ENCODE data around the gene OLFM4.
"Not testable (repeated sequence)": the region's sequence is repeated elsewhere in the genome, so short reads cannot be mapped to it uniquely, and the experiment has no call there.

Gene OLFM4

GRCh38 chr13:53028637-53029203 lies at the start of gene OLFM4:
OLFM4 (plus strand) TSS chr13:53028813; CDS start chr13:53028837, 24 bp downstream.
- DNase-seq (ENCODE audit: low read depth in 1 of 2, low spot score in 1 of 2), result no peak

DNA sequence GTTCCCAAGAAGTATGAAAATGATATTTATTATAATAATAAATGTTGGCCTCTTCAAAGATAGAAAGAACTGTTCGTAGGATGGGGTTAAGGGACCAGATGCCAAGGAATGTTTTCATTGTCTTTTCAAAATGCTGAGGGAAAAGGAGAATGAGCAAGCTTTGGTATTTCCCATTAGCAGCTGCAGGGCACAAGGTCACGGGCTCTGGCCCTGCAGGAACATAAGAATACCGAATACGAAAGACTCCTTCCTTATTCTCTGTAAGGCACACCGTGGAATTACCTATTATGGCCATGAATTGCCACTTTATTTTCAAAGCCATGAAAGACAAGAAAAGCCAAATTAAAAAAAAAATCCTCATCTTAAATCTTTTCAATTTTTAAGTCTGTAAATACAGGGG lies 49.6 kb upstream of the OLFM4 start:
- no peak for DNase-seq (ENCODE audit: low read depth in 1 of 2, low spot score in 1 of 2)

DNA sequence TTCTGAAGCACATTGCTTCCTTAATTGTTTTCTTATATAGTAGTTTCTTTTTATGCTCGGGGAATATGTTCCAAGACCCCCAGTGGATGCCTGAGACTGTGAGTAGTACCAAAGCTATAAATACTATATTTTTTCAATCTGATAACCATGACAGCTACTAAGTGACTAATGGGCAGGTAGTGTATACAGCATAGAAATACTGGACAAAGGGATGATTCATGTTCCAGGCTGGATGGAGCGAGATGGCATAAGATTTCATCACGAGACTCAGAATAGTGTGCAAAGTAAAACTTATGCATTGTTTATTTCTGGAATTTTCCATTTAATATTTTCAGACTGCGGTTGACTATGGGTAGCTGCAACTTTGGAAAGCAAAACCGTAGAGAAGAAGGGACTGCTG lies 47.9 kb upstream of the OLFM4 start:
- DNase-seq (ENCODE audit: low read depth in 1 of 2, low spot score in 1 of 2), result no peak

GRCh38 chr13:52983836-52984235 lies 44.8 kb upstream of the OLFM4 start:
- no peak for DNase-seq (ENCODE audit: low read depth in 1 of 2, low spot score in 1 of 2)

DNA sequence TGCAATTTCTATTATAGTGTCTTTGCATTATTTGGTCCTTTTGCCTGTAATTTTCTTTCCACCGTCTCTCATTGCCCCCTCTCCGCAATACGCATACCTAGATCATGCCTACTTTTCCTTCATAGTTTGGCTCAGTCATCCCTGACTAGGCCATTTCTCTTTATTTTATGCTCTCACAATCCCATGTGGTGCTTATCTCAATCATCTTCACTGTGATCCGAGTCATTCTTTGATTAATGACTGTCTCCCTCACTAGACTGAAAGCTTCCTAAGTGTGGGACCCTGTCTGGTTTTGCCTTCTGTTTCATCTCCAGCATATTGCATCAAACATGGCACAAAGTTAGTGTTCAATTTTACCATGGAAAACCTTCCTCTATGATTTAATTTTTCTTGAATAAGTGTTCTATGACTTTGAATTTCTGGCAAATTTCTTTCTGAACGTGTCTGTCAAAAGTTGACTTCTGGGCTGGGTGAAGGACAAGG lies 43.7 kb upstream of the OLFM4 start:
- no peak for DNase-seq (ENCODE audit: low read depth in 1 of 2, low spot score in 1 of 2)

GRCh38 chr13:52991344-52992020 lies 37.1 kb upstream of the OLFM4 start:
- no peak for DNase-seq (ENCODE audit: low read depth in 1 of 2, low spot score in 1 of 2)

- DNase-seq (ENCODE audit: low read depth in 1 of 2, low spot score in 1 of 2), result no peak
Observed at GRCh38 chr13:52992110-52992509, 36.5 kb upstream of the OLFM4 start.

GRCh38 chr13:52994051-52994450 lies 34.6 kb upstream of the OLFM4 start:
- DNase-seq (ENCODE audit: low read depth in 1 of 2, low spot score in 1 of 2), result no peak

DNA sequence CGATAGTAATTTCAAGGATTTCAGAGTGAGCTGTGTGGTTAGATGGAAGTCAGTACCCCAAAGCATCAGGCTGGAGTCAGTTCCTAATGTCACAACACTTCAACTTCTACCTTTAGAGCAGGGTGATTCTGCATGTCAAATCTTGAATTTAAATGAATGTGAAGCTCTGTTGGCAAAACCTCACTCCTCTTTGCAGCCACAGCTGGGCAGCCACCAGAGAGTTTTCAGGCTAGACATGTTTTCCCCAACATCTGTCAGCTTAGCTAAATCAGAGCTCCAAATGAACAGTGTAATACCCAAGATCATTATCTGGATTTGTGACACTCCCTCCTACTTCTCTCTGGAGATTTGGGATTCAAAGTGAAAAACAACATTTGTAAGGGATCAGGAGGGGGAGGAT lies 33.7 kb upstream of the OLFM4 start:
- DNase-seq (ENCODE audit: low read depth in 1 of 2, low spot score in 1 of 2), result no peak

DNA sequence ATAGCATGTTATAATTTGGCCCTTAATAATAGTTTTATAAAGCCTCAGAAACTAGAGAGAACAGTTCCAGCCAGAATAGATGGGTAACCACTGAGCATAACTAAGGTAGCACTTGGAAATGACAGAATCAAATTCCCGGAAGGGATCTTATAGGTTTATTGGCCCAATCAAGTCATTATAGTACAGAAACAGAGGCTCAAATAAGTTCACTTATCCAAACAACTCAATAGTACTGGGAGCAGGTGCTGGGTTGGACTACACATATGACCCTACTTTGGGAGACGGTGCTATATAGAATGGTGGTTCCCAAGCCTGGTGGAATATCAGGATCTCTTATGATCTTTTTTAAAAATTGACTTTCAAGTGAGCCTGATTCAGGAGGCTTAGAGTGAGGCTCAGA lies 32.7 kb upstream of the OLFM4 start:
- DNase-seq (ENCODE audit: low read depth in 1 of 2, low spot score in 1 of 2), result no peak

- DNase-seq (ENCODE audit: low read depth in 1 of 2, low spot score in 1 of 2), result no peak
Observed at GRCh38 chr13:52997951-52998876, 30.4 kb upstream of the OLFM4 start.

GRCh38 chr13:52999093-52999696 lies 29.4 kb upstream of the OLFM4 start:
- no peak for DNase-seq (ENCODE audit: low read depth in 1 of 2, low spot score in 1 of 2)

- DNase-seq (ENCODE audit: low read depth in 1 of 2, low spot score in 1 of 2), result no peak
Observed at GRCh38 chr13:53001444-53002225, 27.0 kb upstream of the OLFM4 start.

DNA sequence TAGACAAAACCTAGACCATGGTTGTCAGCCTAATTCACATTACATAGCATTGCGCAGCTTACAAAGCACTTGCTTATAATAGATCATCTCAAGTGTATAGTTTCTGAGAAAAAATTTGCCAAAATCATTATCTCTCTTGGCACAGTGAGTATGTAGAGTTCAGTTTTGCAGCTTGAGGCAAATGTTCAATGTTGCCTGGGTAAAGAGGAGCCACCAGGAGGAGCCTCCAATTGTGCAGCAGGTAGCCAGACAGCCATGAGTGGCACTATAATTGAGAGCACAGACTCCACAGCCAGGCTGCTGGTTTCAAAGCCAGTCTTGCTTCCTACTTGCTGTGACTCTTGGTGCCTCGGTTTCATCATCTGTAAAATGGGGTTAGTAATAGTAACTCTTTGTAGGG lies 24.0 kb upstream of the OLFM4 start:
- no peak for DNase-seq (ENCODE audit: low read depth in 1 of 2, low spot score in 1 of 2)

DNA sequence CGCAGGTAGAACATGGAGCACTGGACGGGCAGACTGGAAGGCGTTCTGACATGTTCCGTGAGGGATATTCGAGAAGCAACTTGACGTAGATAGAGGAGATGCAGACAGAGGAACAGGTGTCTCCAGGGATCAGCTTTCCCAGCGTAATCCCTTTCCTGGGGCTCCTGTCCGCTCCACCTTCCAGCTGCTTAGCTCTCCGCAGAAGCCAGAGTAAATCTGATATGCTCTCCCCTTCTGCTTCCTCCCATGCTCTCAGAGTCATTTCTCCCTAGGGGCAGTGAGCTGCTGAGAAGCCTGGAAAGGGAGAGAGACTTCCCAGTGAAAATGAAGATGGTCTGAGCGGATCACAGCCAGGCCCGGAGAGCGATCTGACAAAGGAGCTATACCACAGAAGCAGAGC lies 23.0 kb upstream of the OLFM4 start:
- no peak for DNase-seq (ENCODE audit: low read depth in 1 of 2, low spot score in 1 of 2)

DNA sequence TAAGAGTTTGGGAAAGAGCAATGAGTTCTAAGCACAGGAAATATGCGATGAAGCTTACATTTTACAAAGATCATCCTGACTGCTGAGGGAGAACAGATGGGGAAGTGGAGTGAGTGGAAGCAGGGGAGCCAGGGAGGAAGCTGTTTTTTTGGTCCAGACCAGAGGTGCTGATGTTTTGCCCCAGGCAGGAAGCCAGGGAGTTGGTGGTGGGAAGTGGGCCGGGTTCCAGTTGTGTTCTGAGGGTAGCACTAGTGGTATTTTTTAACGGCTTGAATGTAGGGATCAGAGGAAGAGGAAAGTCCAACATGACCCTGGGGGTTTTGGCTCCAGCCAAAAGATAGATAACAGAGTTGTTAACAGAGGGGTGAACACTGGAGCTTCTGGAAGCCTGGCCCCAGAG lies 20.7 kb upstream of the OLFM4 start:
- no peak for DNase-seq (ENCODE audit: low read depth in 1 of 2, low spot score in 1 of 2)

- no peak for DNase-seq (ENCODE audit: low read depth in 1 of 2, low spot score in 1 of 2)
Observed at GRCh38 chr13:53010374-53011105, 18.1 kb upstream of the OLFM4 start.

DNA sequence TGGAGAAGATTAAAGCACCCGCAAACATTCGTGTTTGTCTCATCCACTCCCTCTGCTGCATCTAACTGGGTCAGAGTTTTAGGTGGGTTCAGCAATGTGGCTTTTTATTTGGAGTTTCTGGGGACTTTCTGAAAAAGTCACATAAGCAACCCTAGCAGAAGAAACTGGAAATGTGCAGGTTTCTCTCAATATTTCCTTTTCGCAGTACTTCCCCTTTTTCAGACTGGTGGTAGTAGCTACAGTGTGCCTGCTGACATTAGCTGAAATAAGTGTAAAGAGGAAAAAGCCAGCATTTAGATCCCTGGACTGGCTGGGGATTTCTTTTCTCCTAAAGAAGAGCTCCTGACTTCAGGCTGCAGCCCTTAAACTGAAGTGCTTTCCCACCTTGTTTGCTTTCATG lies 15.9 kb upstream of the OLFM4 start:
- no peak for DNase-seq (ENCODE audit: low read depth in 1 of 2, low spot score in 1 of 2)

DNA sequence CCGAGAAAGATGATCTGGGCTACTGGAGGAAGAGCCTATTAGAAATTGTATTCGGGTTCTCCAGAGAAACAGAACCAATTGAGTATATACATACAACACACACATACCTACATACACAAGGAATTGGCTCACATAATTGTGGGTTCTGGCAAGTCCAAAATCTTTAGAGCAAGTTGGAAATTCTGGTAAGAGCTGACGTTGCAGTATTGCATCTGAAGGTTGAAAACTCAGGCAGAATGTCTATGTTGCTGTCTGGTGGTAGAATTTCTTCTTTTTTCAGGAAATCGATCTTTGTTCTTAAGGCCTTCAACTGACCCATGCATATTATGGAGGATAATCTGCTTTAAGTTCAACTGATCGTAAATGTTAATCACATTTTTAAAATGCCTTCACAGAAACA lies 15.5 kb upstream of the OLFM4 start:
- DNase-seq (ENCODE audit: low read depth in 1 of 2, low spot score in 1 of 2), result no peak

- DNase-seq (ENCODE audit: low read depth in 1 of 2, low spot score in 1 of 2), result not testable (repeated sequence)
Observed at GRCh38 chr13:53014018-53014417, 14.6 kb upstream of the OLFM4 start.
